OCI-LY1 (cell line): ENCODE results near the gene CDC14B.

Experiments used
- H2AFZ ChIP-seq: fragments of 200-600 bp; sonication (generic), shearing (Covaris generic); 2 replicates; pipeline ENCODE4 v1.6.0; 2014; ENCODE audit warnings: antibody characterized with exemption, mild to moderate bottlenecking, low read length
- H3F3A ChIP-seq: fragments of 200-600 bp; sonication (generic), shearing (Covaris generic); 2 replicates; pipeline ENCODE4 v1.6.0; 2014; ENCODE audit warnings: mild to moderate bottlenecking, antibody characterized with exemption, low read length, moderate library complexity; ENCODE audit not compliant: insufficient read depth
- H3K27ac ChIP-seq: fragments of 200-600 bp; sonication (generic); 2 replicates; pipeline ENCODE4 v1.5.1; 2014; ENCODE audit warnings: low read length, mixed run types, mild to moderate bottlenecking, low read depth; ENCODE audit not compliant: poor library complexity, severe bottlenecking
- H3K27me3 ChIP-seq: fragments of 200-600 bp; sonication (generic); 2 replicates; pipeline ENCODE4 v1.6.0; 2014; ENCODE audit warnings: antibody characterized with exemption, mild to moderate bottlenecking, low read length, moderate library complexity; ENCODE audit not compliant: insufficient read depth
- H3K36me3 ChIP-seq: fragments of 200-600 bp; sonication (generic); 2 replicates; pipeline ENCODE4 v1.6.1; 2014; ENCODE audit warnings: mild to moderate bottlenecking, antibody characterized with exemption, low read length, moderate library complexity, mixed read lengths; ENCODE audit not compliant: insufficient read depth
- H3K4me1 ChIP-seq: fragments of 200-600 bp; sonication (generic); 2 replicates; pipeline ENCODE4 v1.5.1; 2014; ENCODE audit warnings: mild to moderate bottlenecking, low read length, moderate library complexity; ENCODE audit not compliant: insufficient read depth, severe bottlenecking
- H3K4me2 ChIP-seq: fragments of 200-600 bp; sonication (generic), shearing (Covaris generic); 2 replicates; pipeline ENCODE4 v1.6.1; 2014; ENCODE audit warnings: low read length
- H3K4me3 ChIP-seq: fragments of 200-600 bp; sonication (generic); 2 replicates; pipeline ENCODE4 v1.5.1; 2014; ENCODE audit warnings: low read length, low read depth, mild to moderate bottlenecking, mixed read lengths; ENCODE audit not compliant: poor library complexity, severe bottlenecking
- H3K79me2 ChIP-seq: fragments of 200-600 bp; shearing (Covaris generic); 2 replicates; pipeline ENCODE4 v1.6.1; 2016; ENCODE audit warnings: mixed run types, low read length, mixed read lengths; ENCODE audit not compliant: insufficient read depth
- H3K9ac ChIP-seq: fragments of 200-600 bp; sonication (generic), shearing (Covaris generic); 2 replicates; pipeline ENCODE4 v1.6.1; 2014; ENCODE audit warnings: mild to moderate bottlenecking, low read length, mixed read lengths
- H3K9me2 ChIP-seq: fragments of 200-600 bp; sonication (generic), shearing (Covaris generic); 2 replicates; pipeline ENCODE4 v1.6.1; 2014; ENCODE audit warnings: low read depth, mild to moderate bottlenecking, low read length, mixed read lengths
- H3K9me3 ChIP-seq: fragments of 200-600 bp; shearing (Covaris generic); 2 replicates; pipeline ENCODE4 v1.6.1; 2014; ENCODE audit warnings: low read length, mixed read lengths
- H4K20me1 ChIP-seq: fragments of 200-600 bp; sonication (generic), shearing (Covaris generic); 2 replicates; pipeline ENCODE4 v1.6.0; 2016; ENCODE audit warnings: mild to moderate bottlenecking, low read length; ENCODE audit not compliant: insufficient read depth
- EZH2 ChIP-seq: fragments of 200-600 bp; sonication (generic), shearing (Covaris generic); IDR thresholded peaks from 2 replicates; pipeline ENCODE4 v1.8.0; 2017; ENCODE audit warnings: borderline replicate concordance, mixed run types, mild to moderate bottlenecking, antibody characterized with exemption, low read length, moderate library complexity, mixed read lengths
- TF ChIP-seq, protein P1 (sequence below): fragments of 200-600 bp; sonication (generic), shearing (Covaris generic); IDR thresholded peaks from 2 replicates; pipeline ENCODE4 v1.5.1; 2017; ENCODE audit warnings: mild to moderate bottlenecking, antibody characterized with exemption, low read length, moderate library complexity, mixed read lengths

The CDC14B gene

GRCh38 chr9:96499257-96499656, 120.4 kb downstream of the CDC14B start:
- Histone ChIP-seq H3F3A (no peaks in the 10 kb centered on the region), H2AFZ (no peak overlapping the region), H3K79me2 (no peaks in the 10 kb centered on the region), H3K36me3 (no peaks in the 10 kb centered on the region), H3K4me1 (no peaks in the 10 kb centered on the region), H3K27me3 (no peaks in the 10 kb centered on the region), H3K9me3 (no peaks in the 10 kb centered on the region), H3K4me3 (no peak overlapping the region), H3K9ac (no peak overlapping the region), H4K20me1 (no peaks in the 10 kb centered on the region), H3K4me2 (no peak overlapping the region), H3K9me2 (no peaks in the 10 kb centered on the region), H3K27ac (no peak overlapping the region)
- TF ChIP-seq, protein P1, sequence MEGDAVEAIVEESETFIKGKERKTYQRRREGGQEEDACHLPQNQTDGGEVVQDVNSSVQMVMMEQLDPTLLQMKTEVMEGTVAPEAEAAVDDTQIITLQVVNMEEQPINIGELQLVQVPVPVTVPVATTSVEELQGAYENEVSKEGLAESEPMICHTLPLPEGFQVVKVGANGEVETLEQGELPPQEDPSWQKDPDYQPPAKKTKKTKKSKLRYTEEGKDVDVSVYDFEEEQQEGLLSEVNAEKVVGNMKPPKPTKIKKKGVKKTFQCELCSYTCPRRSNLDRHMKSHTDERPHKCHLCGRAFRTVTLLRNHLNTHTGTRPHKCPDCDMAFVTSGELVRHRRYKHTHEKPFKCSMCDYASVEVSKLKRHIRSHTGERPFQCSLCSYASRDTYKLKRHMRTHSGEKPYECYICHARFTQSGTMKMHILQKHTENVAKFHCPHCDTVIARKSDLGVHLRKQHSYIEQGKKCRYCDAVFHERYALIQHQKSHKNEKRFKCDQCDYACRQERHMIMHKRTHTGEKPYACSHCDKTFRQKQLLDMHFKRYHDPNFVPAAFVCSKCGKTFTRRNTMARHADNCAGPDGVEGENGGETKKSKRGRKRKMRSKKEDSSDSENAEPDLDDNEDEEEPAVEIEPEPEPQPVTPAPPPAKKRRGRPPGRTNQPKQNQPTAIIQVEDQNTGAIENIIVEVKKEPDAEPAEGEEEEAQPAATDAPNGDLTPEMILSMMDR, result no peak
- TF ChIP-seq EZH2, result no peak

DNA sequence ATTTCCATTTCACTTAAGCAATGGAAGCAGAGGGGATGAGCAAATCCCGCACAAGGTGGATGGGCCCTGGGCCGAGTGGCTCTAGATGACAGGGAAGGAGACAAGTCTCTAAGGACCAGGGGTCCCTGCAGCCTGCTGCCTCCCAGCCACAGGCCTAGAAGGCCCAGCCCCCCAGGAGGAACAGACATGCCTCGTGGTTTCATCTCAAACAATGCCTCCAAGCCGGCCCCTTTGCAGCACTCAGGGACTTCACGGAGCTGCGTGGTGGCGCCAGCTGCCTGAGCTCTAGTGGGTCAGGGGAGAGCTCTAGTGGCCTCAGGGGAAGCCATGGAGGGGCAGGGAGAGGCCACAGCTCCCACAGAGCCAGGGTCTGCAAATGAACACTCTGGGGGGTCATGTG, 120.8 kb downstream of the CDC14B start:
- no peaks in the 10 kb centered on the region for H4K20me1 ChIP-seq
- H3K4me2 ChIP-seq, result no peak overlapping the region
- H3F3A ChIP-seq, result no peaks in the 10 kb centered on the region
- H3K4me3 ChIP-seq, result no peak overlapping the region
- H3K4me1 ChIP-seq, result no peaks in the 10 kb centered on the region
- no peaks in the 10 kb centered on the region for H3K36me3 ChIP-seq
- no peak overlapping the region for H3K9ac ChIP-seq
- no peaks in the 10 kb centered on the region for H3K79me2 ChIP-seq
- no peaks in the 10 kb centered on the region for H3K9me2 ChIP-seq
- no peaks in the 10 kb centered on the region for H3K9me3 ChIP-seq
- no peak overlapping the region for H2AFZ ChIP-seq
- H3K27ac ChIP-seq, result no peak overlapping the region
- TF ChIP-seq, protein P1, result no peak
- TF ChIP-seq EZH2, result no peak
- no peaks in the 10 kb centered on the region for H3K27me3 ChIP-seq

DNA sequence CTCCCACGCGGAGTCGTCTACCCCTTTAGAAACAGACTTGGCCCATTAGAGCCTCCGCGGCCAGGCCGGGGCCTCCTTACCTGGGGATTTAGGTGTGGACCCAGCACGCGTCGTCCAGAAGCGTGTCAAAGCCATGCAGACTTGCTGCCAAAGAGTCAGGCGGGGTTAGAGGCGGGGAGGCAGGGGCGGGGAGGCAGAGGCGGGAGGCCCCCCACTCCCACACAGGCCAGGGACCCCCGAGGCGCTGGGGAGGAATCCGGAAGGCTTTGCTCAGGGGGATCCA, 122.6 kb downstream of the CDC14B start:
- Histone ChIP-seq H4K20me1 (no peaks in the 10 kb centered on the region), H3K27ac (no peak overlapping the region), H3K9me2 (no peaks in the 10 kb centered on the region), H3K4me2 (no peak overlapping the region), H3K79me2 (no peaks in the 10 kb centered on the region), H3K4me3 (no peak overlapping the region), H2AFZ (no peak overlapping the region), H3K27me3 (no peaks in the 10 kb centered on the region), H3K36me3 (no peaks in the 10 kb centered on the region), H3K4me1 (no peaks in the 10 kb centered on the region), H3K9me3 (no peaks in the 10 kb centered on the region), H3F3A (no peaks in the 10 kb centered on the region), H3K9ac (no peak overlapping the region)
- TF ChIP-seq, protein P1, result no peak
- no peak for TF ChIP-seq EZH2
